SHP77 treated with DMSO at 0.1 percent for 48 hours (cell line): ENCODE results near the gene HEXB.
"Not testable (repeated sequence)": the region's sequence is repeated elsewhere in the genome, so short reads cannot be mapped to it uniquely, and the experiment has no call there.

Source experiments
- DNase-seq: peaks from one replicate; lab custom pipeline; 2025; lab: John Stamatoyannopoulos, UW

The HEXB gene

GRCh38 chr5:74738406-74738805 lies 53.4 kb downstream of the HEXB start:
- DNase-seq: no peak

GRCh38 chr5:74748742-74749141 lies 63.7 kb downstream of the HEXB start:
- DNase-seq: not testable (repeated sequence)

GRCh38 chr5:74761241-74761640 lies 76.2 kb downstream of the HEXB start:
- DNase-seq: no peak

- DNase-seq: no peak
Measured at GRCh38 chr5:74762599-74762998, 77.6 kb downstream of the HEXB start.

GRCh38 chr5:74763504-74763903 lies 78.5 kb downstream of the HEXB start:
- DNase-seq: no peak

GRCh38 chr5:74765201-74765600 lies 80.2 kb downstream of the HEXB start:
- no peak for DNase-seq

GRCh38 chr5:74765929-74766328 lies 80.9 kb downstream of the HEXB start:
- DNase-seq: no peak

- DNase-seq: peak; percentile 11
Measured at GRCh38 chr5:74766418-74766848, 81.4 kb downstream of the HEXB start.

GRCh38 chr5:74766849-74767578 lies 82.0 kb downstream of the HEXB start, which contains the start of the genes GFM2 and NSA2:
Gene GFM2, minus strand, starts transcription at chr5:74767117. Its CDS starts 3,375 bp downstream, at chr5:74763742.
Gene NSA2, plus strand, starts transcription at chr5:74767249. Its CDS starts 112 bp downstream, at chr5:74767361.
- DNase-seq: peak; percentile 74

- no peak for DNase-seq
Measured at GRCh38 chr5:74767579-74767913, 82.5 kb downstream of the HEXB start.
